ENCODE measurements around the gene KLHL21.

KLHL21 gene

DNA sequence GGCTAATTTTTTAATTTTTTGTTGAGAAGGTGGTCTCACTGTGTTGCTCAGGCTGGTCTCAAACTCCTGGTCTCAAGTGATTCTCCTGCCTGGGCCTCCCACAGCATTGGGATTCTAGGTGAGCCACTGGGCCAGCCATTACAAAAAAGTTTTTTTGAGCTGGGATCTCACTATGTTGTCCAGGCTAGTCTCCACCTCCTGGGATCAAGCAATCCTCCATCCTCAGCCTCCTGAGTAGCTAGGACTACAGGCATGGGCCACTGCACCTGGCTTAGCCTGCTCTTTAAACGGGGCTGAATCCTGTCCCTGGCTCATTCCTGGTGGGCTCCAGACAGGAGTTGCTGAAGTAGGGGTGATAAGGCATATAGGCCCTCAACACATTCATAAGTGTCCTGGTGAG is 45.1 kb downstream of the KLHL21 start:
- in situ Hi-C loops (cut with MboI; ENCODE audit: low sequenced_read_pairs): no loop called here

DNA sequence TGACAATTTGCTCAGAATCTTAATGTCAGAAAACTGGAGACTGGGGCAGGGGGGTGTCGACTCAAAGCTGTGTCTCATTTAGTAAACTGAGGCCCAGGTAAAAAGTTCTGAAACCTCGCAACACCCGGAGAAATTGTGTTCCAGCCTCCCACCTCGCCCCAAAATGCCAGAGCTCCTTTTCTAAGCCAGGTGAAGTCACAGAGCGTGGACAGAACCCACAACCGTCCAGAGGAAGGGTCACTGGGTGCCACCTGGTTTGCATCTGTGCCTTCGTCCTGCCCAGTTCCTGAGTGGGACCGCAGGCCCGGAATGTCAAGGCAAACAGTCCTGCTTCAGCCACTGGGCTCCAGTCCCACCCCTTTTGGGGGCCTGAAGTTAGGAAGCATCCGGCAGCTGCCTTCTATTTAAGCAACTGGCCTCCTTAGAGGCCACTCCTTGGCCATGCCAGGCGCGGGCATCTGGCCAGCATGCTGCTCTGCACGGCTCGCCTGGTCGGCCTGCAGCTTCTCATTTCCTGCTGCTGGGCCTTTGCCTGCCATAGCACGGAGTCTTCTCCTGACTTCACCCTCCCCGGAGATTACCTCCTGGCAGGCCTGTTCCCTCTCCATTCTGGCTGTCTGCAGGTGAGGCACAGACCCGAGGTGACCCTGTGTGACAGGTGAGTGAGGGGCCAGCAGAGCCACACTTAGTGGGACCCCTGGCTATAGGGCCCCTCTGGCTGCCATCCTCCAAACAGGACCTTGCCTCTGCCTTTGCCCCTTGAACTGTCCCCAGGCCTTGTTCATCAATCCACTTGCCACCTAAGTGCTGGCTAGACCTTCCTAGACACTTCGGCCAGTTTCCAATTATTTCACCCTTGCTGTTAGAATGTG is 47.5 kb downstream of the KLHL21 start, which contains the start of gene TAS1R1:
Gene TAS1R1 (plus strand): TSS at position 401 of the 872 bp plus-strand sequence. CDS start 67 bp downstream, at position 468.
- in situ Hi-C loops (cut with MboI; ENCODE audit: low sequenced_read_pairs): no loop called here

DNA sequence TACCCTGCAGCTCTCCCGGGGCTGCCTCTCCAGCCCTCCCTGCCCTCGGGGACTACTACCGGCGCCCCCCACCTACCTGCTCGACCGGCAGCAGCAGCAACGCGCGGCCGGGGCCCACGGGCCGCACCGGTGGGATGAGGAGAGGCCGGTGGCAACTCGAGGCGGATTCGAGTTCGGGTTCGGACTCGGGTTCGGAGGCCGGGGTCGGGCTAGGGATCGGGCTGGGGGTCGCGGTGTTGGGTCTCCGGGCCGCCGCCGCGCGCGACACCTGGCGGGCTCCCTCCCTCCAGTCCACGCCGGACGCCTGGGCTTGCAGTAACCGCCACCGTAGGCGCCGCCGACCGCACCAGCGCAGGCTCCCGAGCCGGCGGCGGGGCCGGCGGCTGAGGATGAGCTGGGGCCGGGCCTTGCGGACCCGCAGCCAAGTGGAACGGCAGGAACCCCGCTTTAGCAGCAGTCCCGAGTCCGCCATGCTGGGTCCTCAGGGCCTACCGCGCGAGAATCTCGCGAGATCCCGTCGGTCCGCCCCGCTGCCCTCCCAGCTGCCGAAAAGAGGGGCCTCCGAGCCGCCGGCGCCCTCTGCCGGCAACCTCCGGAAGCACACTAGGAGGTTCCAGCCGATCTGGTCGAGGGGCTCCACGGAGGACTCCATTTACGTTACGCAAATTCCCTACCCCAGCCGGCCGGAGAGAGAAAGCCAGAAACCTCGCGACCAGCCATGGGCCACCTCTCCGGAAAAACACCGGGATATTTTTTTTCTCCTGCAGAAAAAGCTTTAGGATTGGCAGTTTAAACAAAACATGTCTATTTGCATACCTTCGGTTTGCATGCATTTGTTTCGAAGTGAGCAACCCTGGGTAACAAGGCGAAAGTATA is 48.4 kb downstream of the KLHL21 start, which contains the start of gene NOL9:
Gene NOL9 (minus strand): TSS at position 483 of the 876 bp plus-strand sequence. CDS start 11 bp downstream, at position 472.
- in situ Hi-C loops (cut with MboI; ENCODE audit: low sequenced_read_pairs): no loop called here

DNA sequence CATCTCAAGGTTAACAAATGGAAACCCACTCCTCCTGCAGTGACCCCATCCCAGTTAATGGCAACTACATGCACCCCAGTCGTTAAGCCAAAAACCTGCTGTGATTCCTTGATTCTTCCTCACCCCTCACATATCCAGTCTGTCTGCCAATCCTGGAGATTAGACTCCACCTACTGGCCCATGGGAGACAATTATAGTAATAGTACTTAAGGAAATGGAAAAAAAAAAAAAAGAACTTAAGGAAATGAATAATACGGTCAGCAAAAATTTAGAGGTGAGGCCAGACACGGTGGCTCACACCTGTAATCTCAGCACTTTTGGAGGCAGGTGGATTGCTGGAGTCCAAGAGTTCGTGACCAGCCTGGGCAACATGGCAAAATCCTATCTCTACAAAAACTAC is 55.4 kb downstream of the KLHL21 start:
- in situ Hi-C loops (cut with MboI; ENCODE audit: low sequenced_read_pairs): no loop called here

DNA sequence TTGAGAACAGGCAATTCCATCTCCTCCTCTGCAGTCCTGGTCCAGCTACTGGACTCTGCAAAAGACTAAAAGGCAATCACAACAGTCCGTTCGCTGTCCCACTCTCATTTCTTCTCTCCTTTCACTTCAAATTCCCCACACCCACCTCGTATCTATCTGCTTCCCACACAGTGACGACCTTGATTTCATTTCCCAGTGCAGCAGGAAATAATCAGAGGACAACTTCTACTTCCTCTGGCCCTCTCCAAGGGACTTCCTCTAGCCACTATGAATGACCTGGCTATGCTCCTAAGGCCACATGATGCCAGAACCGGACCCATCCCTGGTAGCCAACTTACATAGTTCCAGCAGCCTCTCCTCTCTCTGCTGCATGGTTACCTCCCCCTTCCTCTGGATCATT is 56.3 kb downstream of the KLHL21 start:
- in situ Hi-C loops (cut with MboI; ENCODE audit: low sequenced_read_pairs): no loop called here

DNA sequence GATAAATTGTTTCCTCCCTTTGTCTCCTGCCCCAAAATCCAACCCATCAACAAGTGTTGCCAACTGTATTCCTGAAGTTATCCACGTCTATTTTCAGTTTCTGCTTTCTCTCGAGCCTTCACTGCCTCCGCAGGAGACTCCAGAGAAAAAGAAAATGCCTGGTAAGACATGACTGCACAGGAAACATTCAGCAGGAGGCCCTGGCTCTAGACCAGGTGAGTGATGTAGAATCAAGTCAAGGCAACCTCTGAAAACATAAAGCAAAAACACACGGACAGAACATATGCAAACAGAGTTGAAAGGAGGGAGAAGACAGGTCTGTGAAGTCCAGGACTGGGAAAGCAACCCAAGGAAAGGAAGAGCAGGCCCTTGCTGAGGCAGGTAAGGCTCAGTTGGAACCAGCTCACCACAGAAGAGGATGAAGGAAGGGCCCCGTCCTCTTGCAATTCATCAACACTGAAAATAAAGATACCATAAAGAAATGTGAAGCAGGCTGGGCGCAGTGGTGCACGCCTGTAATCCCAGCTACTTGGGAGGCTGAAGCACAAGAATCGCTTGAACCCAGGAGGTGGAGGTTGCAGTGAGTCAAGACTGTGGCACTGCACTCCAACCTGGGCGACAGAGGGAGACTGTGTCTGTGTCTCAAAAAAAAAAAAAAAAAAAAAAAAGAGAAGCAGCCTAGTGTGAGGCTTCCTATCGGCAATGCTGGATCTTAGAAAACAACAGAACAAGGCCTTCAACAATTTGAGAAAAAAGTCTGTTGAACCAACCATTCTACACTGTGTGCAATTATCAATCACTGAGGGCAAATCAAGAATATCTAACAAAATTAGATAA is 57.2 kb downstream of the KLHL21 start:
- in situ Hi-C loops (cut with MboI; ENCODE audit: low sequenced_read_pairs): no loop called here

DNA sequence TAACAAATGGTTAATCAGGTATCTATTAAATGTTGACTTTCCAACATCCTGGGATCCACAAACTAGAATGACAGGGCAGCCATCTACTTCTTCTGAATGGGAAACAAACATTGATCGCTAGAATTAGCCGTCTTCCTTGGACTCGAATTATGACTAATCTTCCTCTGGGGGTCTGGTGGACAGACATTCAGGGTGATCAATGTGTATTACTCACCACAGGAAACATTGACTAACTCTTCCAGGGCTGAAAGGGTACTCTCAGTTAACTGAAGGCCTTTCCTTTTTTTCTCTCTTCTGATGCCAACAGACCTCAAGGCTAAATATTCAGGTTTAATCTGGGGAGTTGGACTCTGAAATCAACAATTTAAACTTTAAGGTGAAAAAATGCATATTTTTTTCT is 57.8 kb downstream of the KLHL21 start:
- in situ Hi-C loops (cut with MboI; ENCODE audit: low sequenced_read_pairs): no loop called here

Data from HL-60/S4 treated with phorbol 12-myristate 13-acetate at 8.2 ng/mL for 4 days and 3 days (cell line).